ENCODE data around the gene PPARGC1A. TPM values are rescaled to one million over a fixed set of nuclear protein-coding genes. Genes with fewer than 3 reads are reported as not detected.

PPARGC1A gene
- total RNA-seq, 1 experiment from 2014 or later, result 0.18 TPM

- Histone ChIP-seq H3K27ac (no peak overlapping the region), H3K27me3 (replicated peaks) (no peaks in the 10 kb centered on the region), H3K9me3 (replicated peaks) (no peaks in the 10 kb centered on the region), H3K4me3 (no peak overlapping the region), H3K4me1 (replicated peaks) (no peaks in the 10 kb centered on the region), H3K36me3 (no peaks in the 10 kb centered on the region)
- no peak for DNase-seq (ENCODE audit: low read depth in 1 of 2, low spot score in 2 of 2)
These were observed 110.4 kb downstream of the PPARGC1A start for GRCh38 chr4:23779422-23779821.

- Histone ChIP-seq H3K36me3 (no peaks in the 10 kb centered on the region), H3K27ac (no peak overlapping the region), H3K9me3 (replicated peaks) (no peaks in the 10 kb centered on the region), H3K4me3 (no peak overlapping the region), H3K4me1 (replicated peaks) (no peaks in the 10 kb centered on the region), H3K27me3 (replicated peaks) (no peaks in the 10 kb centered on the region)
- DNase-seq (ENCODE audit: low read depth in 1 of 2, low spot score in 2 of 2), result no peak
These were observed 114.2 kb downstream of the PPARGC1A start for GRCh38 chr4:23775694-23776093.

DNA sequence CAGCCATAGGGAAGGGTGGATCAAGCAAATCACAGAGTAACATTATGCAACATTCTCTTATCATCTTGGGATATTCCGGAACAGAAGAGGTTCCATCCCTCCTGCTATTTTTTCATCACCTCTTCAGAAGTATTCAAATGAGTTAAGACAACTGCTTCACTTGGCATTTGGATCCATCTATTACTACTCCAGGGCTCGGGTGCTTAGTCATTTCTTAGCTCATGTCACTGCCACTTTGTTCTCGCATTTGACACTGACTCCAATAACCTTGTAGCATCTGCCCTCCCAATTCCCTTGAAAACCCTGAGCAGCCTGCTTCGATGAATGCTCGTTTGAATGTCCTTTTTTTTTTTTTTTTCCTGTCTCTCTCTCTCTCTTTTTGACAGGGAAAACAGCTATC, 114.9 kb downstream of the PPARGC1A start:
- H3K36me3 ChIP-seq, result no peaks in the 10 kb centered on the region
- H3K4me3 ChIP-seq, result no peak overlapping the region
- no peak overlapping the region for H3K27ac ChIP-seq

DNA sequence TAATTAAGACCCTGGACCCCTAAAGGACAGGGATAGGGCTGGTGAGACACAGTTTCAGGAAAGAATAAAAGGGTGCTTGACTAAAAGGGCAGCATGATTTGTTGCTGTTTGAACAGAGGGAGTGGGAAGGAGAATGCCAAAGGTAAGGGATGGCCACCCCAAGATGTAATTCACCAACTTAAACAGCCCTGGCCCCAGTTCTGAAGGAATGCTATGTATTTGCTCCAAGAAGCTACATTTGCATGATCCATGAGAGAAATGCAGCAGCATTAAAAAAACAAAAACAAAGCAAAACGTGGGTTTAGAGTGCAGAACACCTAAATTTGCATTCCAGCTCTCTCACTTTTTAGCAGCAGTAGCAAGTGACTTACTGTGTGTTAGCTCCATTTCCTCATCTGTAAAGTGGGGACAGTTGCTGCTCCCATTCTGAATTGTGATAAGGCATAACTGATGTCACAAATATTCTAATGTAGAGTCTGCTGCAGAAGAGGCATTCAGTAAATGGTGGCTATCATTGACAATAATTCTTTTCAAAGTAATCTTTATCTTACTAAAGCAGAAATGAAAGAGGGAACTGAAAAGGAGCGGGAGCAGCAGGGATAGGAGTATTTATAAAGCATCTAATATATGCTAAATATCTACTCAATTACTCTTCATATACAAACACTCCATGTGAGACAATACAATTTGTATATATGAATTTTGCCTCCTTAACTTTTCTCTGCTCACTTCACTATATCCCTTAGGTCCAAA, 115.8 kb downstream of the PPARGC1A start:
- no peaks in the 10 kb centered on the region for H3K9me3 ChIP-seq (replicated peaks)
- no peak overlapping the region for H3K27ac ChIP-seq
- H3K4me1 ChIP-seq (replicated peaks), result no peaks in the 10 kb centered on the region
- H3K4me3 ChIP-seq, result no peak overlapping the region
- no peaks in the 10 kb centered on the region for H3K36me3 ChIP-seq
- no peaks in the 10 kb centered on the region for H3K27me3 ChIP-seq (replicated peaks)
- no peak for DNase-seq (ENCODE audit: low read depth in 1 of 2, low spot score in 2 of 2)

More for the DNA sequence above, 114.9 kb downstream of the PPARGC1A start:
- no peaks in the 10 kb centered on the region for H3K27me3 ChIP-seq (replicated peaks)
- no peaks in the 10 kb centered on the region for H3K9me3 ChIP-seq (replicated peaks)
- DNase-seq (ENCODE audit: low read depth in 1 of 2, low spot score in 2 of 2), result no peak
- H3K4me1 ChIP-seq (replicated peaks), result no peaks in the 10 kb centered on the region

- Histone ChIP-seq H3K9me3 (replicated peaks) (no peaks in the 10 kb centered on the region), H3K4me1 (replicated peaks) (no peaks in the 10 kb centered on the region), H3K4me3 (no peak overlapping the region), H3K27me3 (replicated peaks) (no peaks in the 10 kb centered on the region), H3K36me3 (no peaks in the 10 kb centered on the region), H3K27ac (no peak overlapping the region)
- no peak for DNase-seq (ENCODE audit: low read depth in 1 of 2, low spot score in 2 of 2)
These were observed 119.8 kb downstream of the PPARGC1A start for GRCh38 chr4:23770011-23770410.

GRCh38 chr4:23769406-23769805, 120.4 kb downstream of the PPARGC1A start:
- Histone ChIP-seq H3K27me3 (replicated peaks) (no peaks in the 10 kb centered on the region), H3K9me3 (replicated peaks) (no peaks in the 10 kb centered on the region), H3K27ac (no peak overlapping the region), H3K4me3 (no peak overlapping the region), H3K4me1 (replicated peaks) (no peaks in the 10 kb centered on the region), H3K36me3 (no peaks in the 10 kb centered on the region)
- DNase-seq (ENCODE audit: low read depth in 1 of 2, low spot score in 2 of 2), result no peak

GRCh38 chr4:23768541-23768940, 121.3 kb downstream of the PPARGC1A start:
- no peaks in the 10 kb centered on the region for H3K36me3 ChIP-seq

GRCh38 chr4:23766344-23766743, 123.5 kb downstream of the PPARGC1A start:
- H3K27ac ChIP-seq, result no peak overlapping the region
- H3K36me3 ChIP-seq, result no peaks in the 10 kb centered on the region
- DNase-seq (ENCODE audit: low read depth in 1 of 2, low spot score in 2 of 2), result no peak
- no peaks in the 10 kb centered on the region for H3K4me1 ChIP-seq (replicated peaks)
- H3K4me3 ChIP-seq, result no peak overlapping the region
- H3K27me3 ChIP-seq (replicated peaks), result no peaks in the 10 kb centered on the region
- no peaks in the 10 kb centered on the region for H3K9me3 ChIP-seq (replicated peaks)

More at GRCh38 chr4:23768541-23768940, 121.3 kb downstream of the PPARGC1A start:
- H3K4me3 ChIP-seq, result no peak overlapping the region
- no peak overlapping the region for H3K27ac ChIP-seq
- no peaks in the 10 kb centered on the region for H3K27me3 ChIP-seq (replicated peaks)
- H3K4me1 ChIP-seq (replicated peaks), result no peaks in the 10 kb centered on the region
- no peak for DNase-seq (ENCODE audit: low read depth in 1 of 2, low spot score in 2 of 2)
- no peaks in the 10 kb centered on the region for H3K9me3 ChIP-seq (replicated peaks)

DNA sequence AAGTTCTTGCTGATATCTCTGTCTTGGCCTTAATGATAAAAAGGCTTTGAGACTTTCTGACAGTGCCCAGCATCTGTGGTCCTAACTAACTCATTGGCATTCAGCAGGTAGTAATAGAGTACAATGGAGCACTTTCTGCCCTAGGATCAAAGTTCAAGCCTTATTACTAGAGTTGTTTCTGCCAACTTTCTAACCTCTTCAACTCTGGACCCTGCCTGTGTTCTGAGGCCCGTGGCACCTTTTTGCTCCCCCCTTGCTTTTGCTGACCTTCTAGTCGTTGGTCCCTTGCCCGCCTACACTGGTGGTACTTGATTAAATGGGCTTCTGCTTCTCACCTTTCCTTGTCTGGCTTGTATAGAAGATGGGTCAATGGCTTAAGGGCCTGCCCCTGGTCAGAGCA, 126.3 kb downstream of the PPARGC1A start:
- Histone ChIP-seq H3K27me3 (replicated peaks) (no peaks in the 10 kb centered on the region), H3K27ac (no peak overlapping the region), H3K36me3 (no peaks in the 10 kb centered on the region), H3K4me1 (replicated peaks) (no peaks in the 10 kb centered on the region), H3K4me3 (no peak overlapping the region), H3K9me3 (replicated peaks) (no peaks in the 10 kb centered on the region)
- DNase-seq (ENCODE audit: low read depth in 1 of 2, low spot score in 2 of 2), result no peak

- DNase-seq (ENCODE audit: low read depth in 1 of 2, low spot score in 2 of 2), result no peak
- H3K27ac ChIP-seq, result no peak overlapping the region
- H3K36me3 ChIP-seq, result no peaks in the 10 kb centered on the region
- no peaks in the 10 kb centered on the region for H3K4me1 ChIP-seq (replicated peaks)
- H3K9me3 ChIP-seq (replicated peaks), result no peaks in the 10 kb centered on the region
- H3K4me3 ChIP-seq, result no peak overlapping the region
- H3K27me3 ChIP-seq (replicated peaks), result no peaks in the 10 kb centered on the region
These were observed 127.3 kb downstream of the PPARGC1A start for GRCh38 chr4:23762551-23762950.

DNA sequence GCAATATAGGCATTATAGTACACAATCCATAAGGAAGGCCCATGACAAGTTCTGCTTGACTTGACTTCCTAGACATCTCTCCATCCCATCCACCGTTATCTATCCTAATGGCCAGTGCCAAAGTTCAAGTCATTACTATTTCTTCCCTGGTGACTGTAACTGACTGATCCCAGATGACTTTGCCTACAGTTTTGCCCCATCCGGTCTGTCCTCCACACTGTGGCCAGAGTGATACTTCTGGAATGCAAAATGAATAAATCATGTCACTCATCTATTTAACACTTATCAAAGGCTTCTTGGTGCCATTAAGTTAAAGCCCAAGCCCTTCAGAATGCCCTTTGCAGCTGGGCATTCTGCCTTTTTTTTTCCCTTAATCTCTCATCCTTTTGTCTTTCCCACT, 130.8 kb downstream of the PPARGC1A start:
- Histone ChIP-seq H3K4me1 (replicated peaks) (no peaks in the 10 kb centered on the region), H3K36me3 (no peaks in the 10 kb centered on the region)

GRCh38 chr4:23754688-23755087, 135.2 kb downstream of the PPARGC1A start:
- Histone ChIP-seq H3K4me1 (replicated peaks) (no peaks in the 10 kb centered on the region), H3K4me3 (no peak overlapping the region), H3K9me3 (replicated peaks) (no peaks in the 10 kb centered on the region), H3K36me3 (no peaks in the 10 kb centered on the region), H3K27me3 (replicated peaks) (no peaks in the 10 kb centered on the region), H3K27ac (no peak overlapping the region)
- DNase-seq (ENCODE audit: low read depth in 1 of 2, low spot score in 2 of 2), result no peak

More for the DNA sequence above, 130.8 kb downstream of the PPARGC1A start:
- no peak overlapping the region for H3K27ac ChIP-seq
- no peak for DNase-seq (ENCODE audit: low read depth in 1 of 2, low spot score in 2 of 2)
- no peaks in the 10 kb centered on the region for H3K9me3 ChIP-seq (replicated peaks)
- H3K27me3 ChIP-seq (replicated peaks), result no peaks in the 10 kb centered on the region
- H3K4me3 ChIP-seq, result no peak overlapping the region

GRCh38 chr4:23750125-23750524, 139.7 kb downstream of the PPARGC1A start:
- H3K9me3 ChIP-seq (replicated peaks), result no peaks in the 10 kb centered on the region
- H3K4me3 ChIP-seq, result no peak overlapping the region
- DNase-seq (ENCODE audit: low read depth in 1 of 2, low spot score in 2 of 2), result no peak

DNA sequence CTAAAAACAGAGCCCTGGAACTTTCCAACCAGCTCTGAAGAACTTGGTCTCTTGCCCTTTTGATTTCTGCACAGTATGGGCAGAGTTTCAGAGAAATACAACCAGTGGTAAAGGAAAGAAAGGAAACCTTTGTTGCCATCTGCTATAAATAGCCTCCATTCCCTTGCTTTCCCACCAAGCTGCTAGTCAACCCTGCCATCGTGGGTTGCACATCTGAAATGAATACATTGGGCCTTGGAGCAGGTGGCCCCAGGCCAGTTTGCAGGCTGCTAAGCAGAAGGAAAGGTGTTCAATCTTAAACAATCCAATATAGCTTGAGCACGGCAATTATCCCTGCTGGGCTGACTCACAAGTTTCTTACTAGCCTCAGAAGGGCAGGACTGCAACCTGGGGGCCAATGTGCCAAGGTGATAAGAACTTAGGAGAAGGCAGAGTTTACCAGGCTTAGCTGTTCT, 142.5 kb downstream of the PPARGC1A start:
- H3K4me1 ChIP-seq (replicated peaks), result no peaks in the 10 kb centered on the region
- no peaks in the 10 kb centered on the region for H3K36me3 ChIP-seq
- H3K4me3 ChIP-seq, result no peak overlapping the region
- no peaks in the 10 kb centered on the region for H3K27me3 ChIP-seq (replicated peaks)
- no peaks in the 10 kb centered on the region for H3K9me3 ChIP-seq (replicated peaks)
- no peak for DNase-seq (ENCODE audit: low read depth in 1 of 2, low spot score in 2 of 2)
- no peak overlapping the region for H3K27ac ChIP-seq

More at GRCh38 chr4:23750125-23750524, 139.7 kb downstream of the PPARGC1A start:
- Histone ChIP-seq H3K4me1 (replicated peaks) (no peaks in the 10 kb centered on the region), H3K36me3 (no peaks in the 10 kb centered on the region), H3K27ac (no peak overlapping the region), H3K27me3 (replicated peaks) (no peaks in the 10 kb centered on the region)

GRCh38 chr4:23746672-23747071, 143.2 kb downstream of the PPARGC1A start:
- Histone ChIP-seq H3K36me3 (no peaks in the 10 kb centered on the region), H3K4me3 (no peak overlapping the region), H3K27me3 (replicated peaks) (no peaks in the 10 kb centered on the region), H3K27ac (no peak overlapping the region), H3K4me1 (replicated peaks) (no peaks in the 10 kb centered on the region), H3K9me3 (replicated peaks) (no peaks in the 10 kb centered on the region)
- no peak for DNase-seq (ENCODE audit: low read depth in 1 of 2, low spot score in 2 of 2)
